VCaP (cell line): ENCODE measurements around the gene GPR82.

Source experiments
- H3K27ac ChIP-seq: fragments of 450-650 bp; 2 replicates; pipeline ENCODE4 v1.5.1; 2017
- CTCF ChIP-seq: fragments of 450-650 bp; conservative IDR thresholded peaks from 2 replicates; pipeline ENCODE4 v1.5.1; 2017; ENCODE audit warnings: mild to moderate bottlenecking, moderate library complexity

The GPR82 gene

GRCh38 chrX:41689711-41690110 lies 34.3 kb upstream of the GPR82 start:
- no peak for TF ChIP-seq CTCF
- no peak overlapping the region for H3K27ac ChIP-seq

- no peak for TF ChIP-seq CTCF
- H3K27ac ChIP-seq, result no peak overlapping the region
Measured at GRCh38 chrX:41692162-41692749, 31.7 kb upstream of the GPR82 start.

- no peak for TF ChIP-seq CTCF
- H3K27ac ChIP-seq, result no peak overlapping the region
Measured at GRCh38 chrX:41693024-41693423, 31.0 kb upstream of the GPR82 start.

- no peak for TF ChIP-seq CTCF
- no peak overlapping the region for H3K27ac ChIP-seq
Measured at GRCh38 chrX:41695426-41695825, 28.6 kb upstream of the GPR82 start.

- H3K27ac ChIP-seq, result no peak overlapping the region
- no peak for TF ChIP-seq CTCF
Measured at GRCh38 chrX:41703574-41704029, 20.4 kb upstream of the GPR82 start.

GRCh38 chrX:41705042-41705441 lies 18.9 kb upstream of the GPR82 start:
- TF ChIP-seq CTCF, result no peak
- H3K27ac ChIP-seq, result no peak overlapping the region

GRCh38 chrX:41705680-41706374 lies 18.2 kb upstream of the GPR82 start:
- TF ChIP-seq CTCF, result no peak
- H3K27ac ChIP-seq, result no peak overlapping the region
